ENCODE data around the gene FCMR. TPM values are rescaled to one million over a fixed set of nuclear protein-coding genes. Genes with fewer than 3 reads are reported as not detected.

The FCMR gene
- total RNA-seq, 4 donors from 2014 or later, result 1.2 to 5.2 (median 3.0) TPM

GRCh38 chr1:206895837-206896242 is 25.9 kb downstream of the FCMR start:
- intact Hi-C loops (cut with DNase I), result no loop called here
- 27 to 39% methylated on average over 3 of the region's 3 CpGs for WGBS, 2 donors
- TF ChIP-seq POLR2A (IDR thresholded peaks at IDR 0.05), result no peak
- TF ChIP-seq, protein P1, sequence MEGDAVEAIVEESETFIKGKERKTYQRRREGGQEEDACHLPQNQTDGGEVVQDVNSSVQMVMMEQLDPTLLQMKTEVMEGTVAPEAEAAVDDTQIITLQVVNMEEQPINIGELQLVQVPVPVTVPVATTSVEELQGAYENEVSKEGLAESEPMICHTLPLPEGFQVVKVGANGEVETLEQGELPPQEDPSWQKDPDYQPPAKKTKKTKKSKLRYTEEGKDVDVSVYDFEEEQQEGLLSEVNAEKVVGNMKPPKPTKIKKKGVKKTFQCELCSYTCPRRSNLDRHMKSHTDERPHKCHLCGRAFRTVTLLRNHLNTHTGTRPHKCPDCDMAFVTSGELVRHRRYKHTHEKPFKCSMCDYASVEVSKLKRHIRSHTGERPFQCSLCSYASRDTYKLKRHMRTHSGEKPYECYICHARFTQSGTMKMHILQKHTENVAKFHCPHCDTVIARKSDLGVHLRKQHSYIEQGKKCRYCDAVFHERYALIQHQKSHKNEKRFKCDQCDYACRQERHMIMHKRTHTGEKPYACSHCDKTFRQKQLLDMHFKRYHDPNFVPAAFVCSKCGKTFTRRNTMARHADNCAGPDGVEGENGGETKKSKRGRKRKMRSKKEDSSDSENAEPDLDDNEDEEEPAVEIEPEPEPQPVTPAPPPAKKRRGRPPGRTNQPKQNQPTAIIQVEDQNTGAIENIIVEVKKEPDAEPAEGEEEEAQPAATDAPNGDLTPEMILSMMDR (IDR thresholded peaks at IDR 0.05), result no peak
- Histone ChIP-seq H3K4me1 (peaks cover 0 to 21% of the 10 kb centered on the region in 2 donors), H3K9me3 (no peaks in the 10 kb centered on the region), H3K27me3 (no peaks in the 10 kb centered on the region), H3K4me3 (replicated peaks in 1 of 3) (no peak overlapping the region), H3K27ac (peak overlapping the region in 1 of 3 donors; percentile 24), H3K36me3 (no peaks in the 10 kb centered on the region)
- peak; percentile 29 to 39 for DNase-seq

- intact Hi-C loops (cut with DNase I), result no loop called here
- no peaks in the 10 kb centered on the region for H3K36me3 ChIP-seq
- DNase-seq, result no peak
- peaks cover 0 to 24% of the 10 kb centered on the region in 2 donors for H3K4me1 ChIP-seq
- H3K27me3 ChIP-seq, result no peaks in the 10 kb centered on the region
- H3K4me3 ChIP-seq (replicated peaks in 1 of 3), result no peak overlapping the region
- H3K9me3 ChIP-seq, result no peaks in the 10 kb centered on the region
- peak overlapping the region in 1 of 3 donors; percentile 24 for H3K27ac ChIP-seq
- TF ChIP-seq, protein P1 (IDR thresholded peaks at IDR 0.05), result no peak
- TF ChIP-seq POLR2A (IDR thresholded peaks at IDR 0.05), result no peak
- WGBS, 2 donors, result 88 to 94% methylated on average over 3 of the region's 3 CpGs
Observed at GRCh38 chr1:206895325-206895724, 26.4 kb downstream of the FCMR start.

- DNase-seq, result no peak
- no peaks in the 10 kb centered on the region for H3K9me3 ChIP-seq
- no peaks in the 10 kb centered on the region for H3K36me3 ChIP-seq
- H3K4me3 ChIP-seq (replicated peaks in 1 of 3), result no peak overlapping the region
- H3K27ac ChIP-seq, result no peak overlapping the region
- H3K27me3 ChIP-seq, result no peaks in the 10 kb centered on the region
- TF ChIP-seq, protein P1 (IDR thresholded peaks at IDR 0.05), result no peak
- H3K4me1 ChIP-seq, result peaks cover 0 to 15% of the 10 kb centered on the region in 2 donors
- intact Hi-C loops (cut with DNase I), result no loop called here
- WGBS, 2 donors, result 91 to 93% methylated on average over 2 of the region's 2 CpGs
Observed at GRCh38 chr1:206893380-206893779, 28.4 kb downstream of the FCMR start.

DNA sequence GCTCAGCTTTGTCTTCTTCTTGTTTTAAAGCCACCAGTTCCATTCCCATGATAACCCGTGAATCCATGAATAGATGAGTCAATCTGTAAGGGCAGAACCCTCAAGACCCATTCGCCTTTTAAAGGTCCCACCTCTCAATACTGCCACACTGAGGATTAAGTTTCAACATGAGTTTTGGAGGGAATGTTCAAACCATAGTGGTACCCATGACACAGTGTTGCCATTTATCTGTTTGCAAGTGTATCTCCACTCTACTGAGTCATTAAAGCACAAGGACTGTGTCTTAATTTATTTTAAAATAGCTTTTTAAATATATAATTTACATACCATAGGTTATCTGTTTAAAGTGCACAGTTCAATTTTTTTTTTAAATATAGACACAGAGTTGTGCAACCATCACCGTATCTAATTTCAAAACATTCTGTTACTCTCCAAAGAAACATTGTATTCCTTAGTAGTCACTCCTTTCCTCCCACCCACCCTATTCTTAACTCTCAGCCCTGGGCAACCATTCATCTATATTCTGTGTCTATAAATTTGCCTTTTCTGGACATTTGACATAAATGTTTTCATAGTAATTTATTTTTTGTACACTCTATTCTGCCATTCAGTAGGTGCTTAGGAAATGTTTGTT is 29.3 kb downstream of the FCMR start:
- H3K27ac ChIP-seq, result no peak overlapping the region
- WGBS, 2 donors, result 87 to 88% methylated on average over 3 of the region's 3 CpGs

GRCh38 chr1:206891412-206891811 is 30.3 kb downstream of the FCMR start:
- H3K9me3 ChIP-seq, result no peaks in the 10 kb centered on the region
- no peaks in the 10 kb centered on the region for H3K27me3 ChIP-seq
- H3K4me3 ChIP-seq (replicated peaks in 1 of 3), result no peak overlapping the region
- no peak for DNase-seq
- TF ChIP-seq, protein P1 (IDR thresholded peaks at IDR 0.05), result no peak
- no peak for TF ChIP-seq POLR2A (IDR thresholded peaks at IDR 0.05)
- no peaks in the 10 kb centered on the region for H3K36me3 ChIP-seq
- WGBS, 2 donors, result 60 to 83% methylated on average over 1 of the region's 1 CpG
- H3K27ac ChIP-seq, result no peak overlapping the region
- intact Hi-C loops (cut with DNase I), result no loop called here
- H3K4me1 ChIP-seq, result peaks cover 6 to 24% of the 10 kb centered on the region in 2 donors

More for the DNA sequence above, 29.3 kb downstream of the FCMR start:
- H3K4me3 ChIP-seq (replicated peaks in 1 of 3), result no peak overlapping the region
- no peaks in the 10 kb centered on the region for H3K9me3 ChIP-seq
- no peak for DNase-seq
- H3K36me3 ChIP-seq, result no peaks in the 10 kb centered on the region
- no peaks in the 10 kb centered on the region for H3K27me3 ChIP-seq
- intact Hi-C loops (cut with DNase I), result no loop called here
- no peak for TF ChIP-seq POLR2A (IDR thresholded peaks at IDR 0.05)
- peaks cover 6 to 20% of the 10 kb centered on the region in 2 donors for H3K4me1 ChIP-seq

Measured in thyroid gland (tissue), 4 donors.